Fibroblast of the aortic adventitia (primary cell): ENCODE measurements around the gene AKAP13. TPM values are rescaled to one million over a fixed set of nuclear protein-coding genes. Genes with fewer than 3 reads are reported as not detected.

ENCODE experiments used
- DNase-seq: peaks from one replicate; pipeline ENCODE4 v3.0.0-alpha.2; 2010; ENCODE audit warnings: low read depth
- H3K4me3 ChIP-seq: 2 replicates; pipeline ENCODE4 v1.5.1; 2011; ENCODE audit warnings: low read depth, mild to moderate bottlenecking, control low read depth, low read length, moderate library complexity
- CTCF ChIP-seq: IDR thresholded peaks from 2 replicates; pipeline ENCODE4 v1.5.1; 2011; ENCODE audit warnings: mild to moderate bottlenecking, low read length, control low read depth, inconsistent platforms; ENCODE audit not compliant: insufficient read depth
- total RNA-seq: library from RNA; depleted of rRNA; stranded (reverse); fragments of >200 nt; gene quantifications from 2 replicates; pipeline ENCODE4 v1.2.3, GENCODE V29; 2012; ENCODE audit warnings: low replicate concordance

AKAP13 gene
- total RNA-seq, 1 donor, result 89.9 TPM

GRCh38 chr15:85711580-85712192, 331.3 kb downstream of the AKAP13 start:
- TF ChIP-seq CTCF, result no peak
- H3K4me3 ChIP-seq, result no peak overlapping the region
- peak; percentile 22 for DNase-seq

GRCh38 chr15:85716261-85716660, 335.9 kb downstream of the AKAP13 start:
- DNase-seq, result no peak
- no peak for TF ChIP-seq CTCF
- H3K4me3 ChIP-seq, result no peak overlapping the region

GRCh38 chr15:85717212-85717611, 336.8 kb downstream of the AKAP13 start:
- H3K4me3 ChIP-seq, result no peak overlapping the region
- no peak for TF ChIP-seq CTCF
- no peak for DNase-seq

- no peak for TF ChIP-seq CTCF
- H3K4me3 ChIP-seq, result no peak overlapping the region
- DNase-seq, result no peak
Measured at GRCh38 chr15:85718271-85718971, 338.0 kb downstream of the AKAP13 start.

- TF ChIP-seq CTCF, result no peak
- H3K4me3 ChIP-seq, result no peak overlapping the region
- no peak for DNase-seq
Measured at GRCh38 chr15:85718981-85719380, 338.6 kb downstream of the AKAP13 start.

- DNase-seq, result no peak
- TF ChIP-seq CTCF, result no peak
- H3K4me3 ChIP-seq, result no peak overlapping the region
Measured at GRCh38 chr15:85722374-85723152, 342.2 kb downstream of the AKAP13 start.
